OCI-LY7 (cell line): Measurements from ENCODE around the gene ANO1. TPM values are rescaled to one million over a fixed set of nuclear protein-coding genes. Genes with fewer than 3 reads are reported as not detected.

Source experiments
- BruUV-seq: library from RNA; stranded (reverse); fragments of 400-500 nt; replicated peaks from 2 replicates; lab custom pipeline; 2021; lab: Mats Ljungman, UMichigan
- CTCF ChIA-PET: fragments of 300-600 bp; sonication (Branson Sonifier 250); formaldehyde crosslinking; loops from one replicate; lab custom pipeline; 2022; ENCODE audit warnings: antibody characterized with exemption; ENCODE audit not compliant: unreplicated experiment; lab: Charles Lee
- POLR2A ChIA-PET: fragments of 300-600 bp; sonication (Branson Sonifier 250); formaldehyde crosslinking; loops from one replicate; lab custom pipeline; 2022; ENCODE audit warnings: antibody characterized with exemption; lab: Charles Lee
- DNase-seq: peaks from one replicate; pipeline ENCODE4 v3.0.0-alpha.2; 2015; ENCODE audit warnings: low spot score
- H2AFZ ChIP-seq: fragments of 200-600 bp; sonication (generic), shearing (Covaris generic); 2 replicates; pipeline ENCODE4 v1.6.1; 2014; ENCODE audit warnings: mild to moderate bottlenecking, antibody characterized with exemption, low read length, moderate library complexity
- H3K27ac ChIP-seq: fragments of 200-600 bp; sonication (generic); 2 replicates; pipeline ENCODE4 v1.5.1; 2014; ENCODE audit warnings: mixed run types, low read depth, mild to moderate bottlenecking, moderate library complexity, low read length, inconsistent platforms; ENCODE audit not compliant: poor library complexity, severe bottlenecking
- H3K36me3 ChIP-seq: fragments of 200-600 bp; sonication (generic); 2 replicates; pipeline ENCODE4 v1.6.1; 2014; ENCODE audit warnings: mild to moderate bottlenecking, antibody characterized with exemption, low read length, moderate library complexity, mixed read lengths; ENCODE audit not compliant: insufficient read depth
- H3K4me1 ChIP-seq: fragments of 200-600 bp; sonication (generic); 2 replicates; pipeline ENCODE4 v1.5.1; 2014; ENCODE audit warnings: mild to moderate bottlenecking, low read length; ENCODE audit not compliant: insufficient read depth, poor library complexity, severe bottlenecking
- H3K4me2 ChIP-seq: fragments of 200-600 bp; sonication (generic); 2 replicates; pipeline ENCODE4 v1.6.1; 2014; ENCODE audit warnings: mild to moderate bottlenecking, low read length
- H3K4me3 ChIP-seq: fragments of 200-600 bp; sonication (generic); 2 replicates; pipeline ENCODE4 v1.5.1; 2014; ENCODE audit warnings: mild to moderate bottlenecking, low read depth, low read length; ENCODE audit not compliant: poor library complexity, severe bottlenecking
- H3K79me2 ChIP-seq: fragments of 200-600 bp; sonication (generic); 2 replicates; pipeline ENCODE4 v1.6.1; 2016; ENCODE audit warnings: low read depth, mild to moderate bottlenecking, low read length, moderate library complexity, mixed read lengths; ENCODE audit not compliant: insufficient read depth
- H3K9me2 ChIP-seq: fragments of 200-600 bp; sonication (generic); 2 replicates; pipeline ENCODE4 v1.6.1; 2016; ENCODE audit warnings: mild to moderate bottlenecking, low read length, mixed read lengths; ENCODE audit not compliant: insufficient read depth
- H3K9me3 ChIP-seq: fragments of 200-600 bp; sonication (generic); 2 replicates; pipeline ENCODE4 v1.6.1; 2014; ENCODE audit warnings: mild to moderate bottlenecking, mixed run types, low read length, mixed read lengths
- H4K20me1 ChIP-seq: fragments of 200-600 bp; sonication (generic); 2 replicates; pipeline ENCODE4 v1.6.1; 2014; ENCODE audit warnings: mild to moderate bottlenecking, antibody characterized with exemption, low read length, moderate library complexity, mixed read lengths; ENCODE audit not compliant: insufficient read depth
- CTCF ChIP-seq: fragments of 200-600 bp; sonication (generic); conservative IDR thresholded peaks from 2 replicates; pipeline ENCODE4 v1.5.1; 2014; ENCODE audit warnings: mild to moderate bottlenecking, antibody characterized with exemption, low read length, moderate library complexity, mixed read lengths
- EZH2phosphoT487 ChIP-seq: fragments of 200-600 bp; sonication (generic); IDR thresholded peaks from 2 replicates; pipeline ENCODE4 v1.6.1; 2018; ENCODE audit warnings: low read depth, borderline replicate concordance, mild to moderate bottlenecking, mixed run types, antibody characterized with exemption, low read length, moderate library complexity, mixed read lengths
- intact Hi-C: fragments of 100-400 bp; cut with micrococcal nuclease; formaldehyde crosslinking; loops from one replicate; pipeline ENCODE4 v1.10.0; 2022; ENCODE audit not compliant: unreplicated experiment
- total RNA-seq, 2 experiments: library from RNA; depleted of rRNA in 1 of 2; stranded (reverse); fragments of >200 nt in 1 of 2; shearing (Covaris generic) in 1 of 2; gene quantifications; 2 replicates each; pipeline ENCODE4 v1.2.3, GENCODE V29; 2014 to 2022

Gene ANO1
- total RNA-seq, 2 experiments from 2014 or later, result not detected

GRCh38 chr11:70066628-70067027 lies 11.5 kb upstream of the ANO1 start:
- Histone ChIP-seq H2AFZ (no peak overlapping the region), H3K79me2 (no peaks in the 10 kb centered on the region), H3K4me1 (no peaks in the 10 kb centered on the region), H3K9me3 (no peaks in the 10 kb centered on the region), H4K20me1 (no peaks in the 10 kb centered on the region), H3K9me2 (no peaks in the 10 kb centered on the region), H3K27ac (no peak overlapping the region), H3K4me2 (no peak overlapping the region), H3K36me3 (no peaks in the 10 kb centered on the region), H3K4me3 (no peak overlapping the region)
- intact Hi-C loops, result no loop called here
- no TSS peak for BruUV-seq
- no peak for TF ChIP-seq CTCF
- TF ChIP-seq EZH2phosphoT487, result no peak
- POLR2A ChIA-PET, result no interaction called here
- DNase-seq, result no peak
- CTCF ChIA-PET, result no interaction called here

GRCh38 chr11:70067036-70067435 lies 11.1 kb upstream of the ANO1 start:
- no peaks in the 10 kb centered on the region for H3K9me3 ChIP-seq
- ChIA-PET POLR2A (no interaction called here), CTCF (no interaction called here)
- H3K79me2 ChIP-seq, result no peaks in the 10 kb centered on the region
- intact Hi-C loops, result no loop called here
- no peaks in the 10 kb centered on the region for H3K4me1 ChIP-seq
- no peak overlapping the region for H3K27ac ChIP-seq
- no peak overlapping the region for H2AFZ ChIP-seq
- no peak for DNase-seq
- H4K20me1 ChIP-seq, result no peaks in the 10 kb centered on the region
- TF ChIP-seq EZH2phosphoT487 (no peak), CTCF (no peak)
- H3K36me3 ChIP-seq, result no peaks in the 10 kb centered on the region
- no TSS peak for BruUV-seq
- no peak overlapping the region for H3K4me2 ChIP-seq
- no peak overlapping the region for H3K4me3 ChIP-seq
- no peaks in the 10 kb centered on the region for H3K9me2 ChIP-seq

- H3K36me3 ChIP-seq, result no peaks in the 10 kb centered on the region
- no peaks in the 10 kb centered on the region for H4K20me1 ChIP-seq
- no TSS peak for BruUV-seq
- H3K4me1 ChIP-seq, result no peaks in the 10 kb centered on the region
- no peaks in the 10 kb centered on the region for H3K9me2 ChIP-seq
- DNase-seq, result no peak
- ChIA-PET CTCF (no interaction called here), POLR2A (no interaction called here)
- intact Hi-C loops, result no loop called here
- no peak for TF ChIP-seq EZH2phosphoT487
- no peak for TF ChIP-seq CTCF
- H3K9me3 ChIP-seq, result no peaks in the 10 kb centered on the region
- no peaks in the 10 kb centered on the region for H3K79me2 ChIP-seq
- H3K27ac ChIP-seq, result no peak overlapping the region
- H3K4me2 ChIP-seq, result no peak overlapping the region
- no peak overlapping the region for H2AFZ ChIP-seq
- H3K4me3 ChIP-seq, result no peak overlapping the region
Measured at GRCh38 chr11:70067591-70068341, 10.4 kb upstream of the ANO1 start.
